AG08395 (cell line): ENCODE results near the gene TMEM266.
A peak's percentile ranks its signal among the peaks of the same experiment; 100 is the strongest.

Source experiments
- DNase-seq: peaks from one replicate; pipeline ENCODE4 v3.0.0; 2012; ENCODE audit warnings: mixed read lengths, low spot score

The TMEM266 gene

GRCh38 chr15:76204109-76204845 is 144.5 kb downstream of the TMEM266 start:
- DNase-seq = no peak

DNA sequence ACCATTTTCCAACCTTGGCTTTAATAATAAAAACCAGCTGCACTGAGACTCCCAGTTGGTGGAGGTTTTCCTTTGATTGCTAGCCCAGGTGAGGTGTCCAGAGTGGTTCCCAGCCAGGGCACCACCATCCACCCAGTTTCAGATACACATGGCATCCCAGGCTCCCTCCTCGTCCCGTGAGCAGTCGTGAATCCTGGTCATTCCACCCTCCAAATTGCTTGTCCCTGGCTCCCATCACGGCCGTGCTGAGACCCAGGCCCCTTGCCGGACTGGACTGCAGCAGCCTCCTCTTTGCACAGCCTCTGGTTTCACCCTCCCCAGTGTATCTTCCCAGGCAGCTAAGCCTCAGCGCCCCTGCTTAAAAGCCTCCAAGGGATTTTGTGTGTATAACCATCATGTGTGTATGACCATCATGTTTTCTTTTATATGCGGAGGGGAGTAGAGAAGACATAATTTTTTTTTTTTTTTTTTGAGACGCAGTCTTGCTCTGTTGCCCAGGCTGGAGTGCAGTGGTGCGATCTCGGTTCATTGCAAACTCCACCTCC is 145.2 kb downstream of the TMEM266 start:
- no peak for DNase-seq

- DNase-seq = no peak
These were observed 146.7 kb downstream of the TMEM266 start for GRCh38 chr15:76206325-76206976.

- DNase-seq = no peak
These were observed 148.4 kb downstream of the TMEM266 start for GRCh38 chr15:76208084-76208785.

DNA sequence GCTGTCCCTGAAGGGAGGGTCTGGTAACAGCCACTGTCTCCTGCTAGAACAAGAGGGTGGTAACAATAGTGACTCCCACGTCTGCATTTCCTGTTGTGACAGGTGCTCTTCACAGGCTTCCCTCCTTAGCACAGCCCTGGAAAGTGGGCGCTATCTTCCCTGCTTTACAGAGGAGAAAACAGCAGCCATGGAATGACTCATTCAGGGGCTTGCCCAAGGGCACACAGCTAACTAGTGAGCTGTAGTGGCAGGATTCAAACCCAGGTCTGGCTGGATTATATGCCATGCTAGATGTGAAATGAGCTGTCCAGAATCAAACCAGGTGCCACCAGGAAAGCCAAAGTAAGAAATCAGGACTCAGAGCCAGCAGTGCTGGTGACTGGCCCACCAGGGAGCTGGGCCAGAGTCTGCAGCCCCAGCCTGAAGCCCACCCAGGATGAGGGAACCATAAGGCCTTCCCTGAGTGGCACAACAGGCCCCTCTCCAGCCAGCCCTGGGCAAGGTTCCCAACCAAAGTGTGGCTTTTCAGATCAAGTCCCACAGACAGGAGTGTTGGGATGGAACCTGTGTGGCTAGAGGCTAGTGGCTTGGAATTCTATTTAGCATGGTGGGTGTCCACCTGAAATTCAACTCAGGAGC is 149.1 kb downstream of the TMEM266 start:
- DNase-seq = no peak

DNA sequence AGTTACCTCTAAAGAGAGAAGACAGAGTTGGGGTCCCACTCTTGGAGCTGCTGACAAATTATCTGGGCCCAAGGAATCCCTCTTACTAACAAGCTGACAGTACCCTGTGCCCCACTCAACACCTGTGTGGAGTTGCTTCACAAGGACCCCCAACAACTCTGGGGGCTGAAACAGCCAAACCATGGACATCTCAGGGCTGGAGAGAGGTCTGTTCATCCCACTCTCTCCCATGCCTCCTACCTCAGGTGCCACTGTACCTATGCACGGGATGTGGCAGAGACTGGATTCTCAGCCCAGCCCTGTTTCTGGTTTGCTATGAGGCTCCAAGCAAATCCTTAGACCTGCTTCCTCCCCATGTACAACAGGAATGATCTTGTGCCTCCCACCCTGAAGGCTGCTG is 149.7 kb downstream of the TMEM266 start:
- DNase-seq = no peak

GRCh38 chr15:76209942-76210341 is 150.2 kb downstream of the TMEM266 start:
- no peak for DNase-seq

DNA sequence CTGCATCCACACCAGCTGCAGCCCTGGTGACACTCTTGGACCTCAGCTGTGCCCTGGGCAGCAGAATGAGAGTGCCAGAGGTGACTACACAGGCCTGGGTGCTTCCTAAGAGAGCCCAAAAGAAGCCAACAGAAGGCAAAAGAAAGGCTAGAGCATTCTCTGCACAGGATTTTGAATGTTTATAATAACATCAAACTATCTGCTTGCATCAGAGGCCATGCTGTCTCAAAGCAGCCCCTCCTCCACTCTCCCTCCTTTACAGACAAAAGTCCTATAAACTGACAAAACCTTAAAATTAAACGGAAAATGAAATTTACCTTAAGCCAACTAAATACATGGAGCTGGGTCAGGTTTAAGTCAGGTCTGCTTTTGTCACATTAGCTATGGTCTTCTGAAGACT is 155.8 kb downstream of the TMEM266 start:
- DNase-seq = no peak

- DNase-seq = no peak
These were observed 157.5 kb downstream of the TMEM266 start for GRCh38 chr15:76217029-76217881.

- DNase-seq = no peak
These were observed 158.1 kb downstream of the TMEM266 start for GRCh38 chr15:76217882-76218217.

- DNase-seq = no peak
These were observed 161.4 kb downstream of the TMEM266 start for GRCh38 chr15:76221085-76221767.

- DNase-seq = no peak
These were observed 162.4 kb downstream of the TMEM266 start for GRCh38 chr15:76222159-76222558.

DNA sequence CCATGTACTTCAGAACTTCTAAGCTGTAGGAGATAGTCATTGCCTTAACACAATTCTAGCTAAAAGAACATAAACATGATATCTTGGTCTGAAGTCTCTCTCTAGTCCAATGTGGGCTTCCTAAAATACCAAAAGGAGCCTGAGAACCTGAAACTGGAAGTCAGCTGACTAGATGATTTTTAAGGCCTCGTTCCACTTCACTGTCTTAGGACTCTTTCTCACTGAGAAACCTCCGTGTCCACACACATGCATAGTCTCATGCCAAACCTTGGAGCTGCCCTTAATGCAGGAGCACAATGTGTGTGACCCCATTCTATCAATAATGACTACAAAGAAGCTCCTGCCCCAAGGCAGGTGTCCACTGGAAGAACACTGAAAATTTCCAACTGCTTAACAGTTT is 163.7 kb downstream of the TMEM266 start:
- no peak for DNase-seq

GRCh38 chr15:76229266-76229665 is 169.5 kb downstream of the TMEM266 start:
- no peak for DNase-seq

DNA sequence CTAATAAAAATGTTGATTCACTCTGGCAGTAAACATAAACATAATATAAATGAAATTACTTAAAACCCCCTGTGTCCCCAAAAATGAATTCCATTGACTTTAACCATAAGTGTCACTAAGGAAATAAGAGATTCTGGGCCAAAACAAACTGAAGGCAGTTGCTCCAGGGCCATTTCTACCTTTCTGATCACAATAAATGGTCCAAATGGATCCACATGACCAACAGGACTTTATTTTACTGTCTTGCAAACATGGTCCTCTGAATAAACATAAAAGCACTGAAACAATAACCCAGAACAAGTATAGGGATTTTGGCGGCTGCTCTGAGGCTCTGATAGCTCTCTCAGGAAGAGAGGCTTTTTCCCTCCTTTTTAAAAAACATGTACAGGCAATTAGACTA is 174.1 kb downstream of the TMEM266 start:
- DNase-seq = no peak

DNA sequence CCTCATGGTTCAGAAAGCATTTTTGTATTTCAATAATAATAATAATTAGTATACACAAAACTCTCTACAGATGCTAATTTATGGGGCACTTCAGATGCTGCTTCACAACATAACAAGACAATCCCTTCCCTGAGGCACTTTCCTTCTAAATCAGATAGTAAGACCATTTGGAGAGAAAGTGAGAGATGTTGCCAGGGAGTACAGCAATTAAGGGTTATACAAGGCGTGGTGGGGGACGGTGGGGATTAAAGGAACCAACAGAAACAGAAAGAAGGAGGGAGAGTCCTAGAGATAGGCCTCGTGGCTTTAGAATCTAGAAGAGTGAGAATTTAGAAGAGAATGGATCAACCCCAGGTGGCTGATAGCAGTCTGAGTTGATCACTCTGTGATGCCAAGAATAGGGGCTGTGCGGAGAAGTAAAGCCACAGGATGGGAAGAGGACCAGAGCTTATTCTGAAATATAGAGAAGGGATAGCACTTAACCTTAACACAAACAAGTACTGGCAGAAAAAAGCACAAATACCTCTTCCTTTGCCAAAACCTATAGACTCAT is 174.6 kb downstream of the TMEM266 start:
- no peak for DNase-seq

- DNase-seq = peak; percentile 44
These were observed 175.5 kb downstream of the TMEM266 start for GRCh38 chr15:76235186-76235826.

- DNase-seq = no peak
These were observed 176.6 kb downstream of the TMEM266 start for GRCh38 chr15:76236350-76236749.

DNA sequence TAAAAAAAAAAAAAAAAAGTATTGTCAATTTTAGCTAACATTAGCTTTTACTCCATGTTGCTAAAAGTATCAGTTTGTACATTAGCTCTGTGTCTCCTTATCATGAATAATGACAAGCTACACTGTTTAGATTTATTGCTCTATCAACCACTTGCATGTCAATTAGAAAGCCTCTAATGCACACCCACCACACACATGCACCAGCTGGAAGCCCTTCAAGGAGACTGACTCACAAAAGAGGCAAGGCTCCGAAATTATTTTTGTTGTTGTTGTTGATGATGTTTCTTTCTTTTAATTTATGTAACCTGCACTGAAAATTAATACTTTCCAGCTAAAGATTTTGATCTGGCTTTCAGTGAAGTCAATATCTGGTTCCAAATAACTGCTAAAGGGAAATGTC is 180.0 kb downstream of the TMEM266 start:
- DNase-seq = no peak

DNA sequence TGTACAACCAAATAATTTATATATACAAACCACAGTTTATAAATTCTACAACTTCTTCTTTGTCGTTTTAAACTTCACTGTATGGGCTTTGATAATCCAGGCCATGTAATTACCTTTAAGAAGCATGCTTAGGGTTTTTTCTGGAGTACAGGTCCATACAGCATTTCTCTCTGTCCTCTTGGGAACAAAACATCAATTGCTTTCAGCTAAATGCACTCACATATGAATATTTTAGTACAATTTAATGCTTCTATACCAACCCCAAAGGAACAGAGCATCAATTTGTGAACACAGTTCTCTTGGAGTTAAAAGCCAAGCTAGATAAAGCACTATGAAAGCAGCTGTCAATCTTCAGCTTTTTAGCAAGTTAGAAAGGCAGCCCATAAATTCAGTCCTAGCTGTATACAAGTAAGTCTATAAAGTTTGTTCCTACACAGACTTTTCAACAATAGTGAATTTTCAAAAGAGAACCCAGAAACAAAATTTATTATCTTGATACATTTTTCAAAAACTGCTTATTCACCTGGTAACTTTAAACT is 185.4 kb downstream of the TMEM266 start:
- DNase-seq = no peak
